ENCODE results near the gene RAN.
"Not testable (repeated sequence)": the region's sequence is repeated elsewhere in the genome, so short reads cannot be mapped to it uniquely, and the experiment has no call there.

RAN gene

GRCh38 chr12:130879212-130879686 lies 7.4 kb downstream of the RAN start:
- no peak for DNase-seq

DNA sequence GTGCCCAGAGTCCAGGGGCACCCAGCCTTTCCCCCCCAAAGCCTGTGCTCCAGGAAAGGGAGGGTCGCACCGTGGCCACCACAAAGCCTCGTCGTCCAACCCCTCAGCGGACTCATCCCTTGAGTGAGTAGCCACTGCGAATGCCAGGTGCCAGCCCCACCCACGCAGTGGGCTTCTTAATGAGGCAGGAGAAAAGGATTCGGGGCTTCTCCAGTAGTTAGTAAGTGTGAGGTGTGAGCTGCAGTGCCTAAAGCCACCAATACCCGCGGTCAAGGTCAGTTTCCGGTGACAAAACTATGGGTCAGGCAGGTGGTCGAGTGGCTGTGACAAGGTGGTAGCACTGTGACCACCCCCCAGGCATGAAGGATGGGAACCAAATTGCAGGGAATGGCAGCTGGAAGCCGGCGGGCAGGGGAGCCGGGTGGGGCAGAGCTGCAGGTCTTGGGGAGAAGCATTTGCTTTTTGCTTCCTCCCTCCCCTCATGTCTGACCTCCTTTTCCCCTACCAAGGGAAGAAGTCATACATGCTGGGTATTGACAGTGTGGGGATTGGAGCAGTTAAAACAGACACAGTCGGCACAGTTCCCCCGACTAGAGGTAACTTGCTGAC lies 8.0 kb downstream of the RAN start:
- DNase-seq, result no peak

- DNase-seq, result no peak
These were observed 8.6 kb downstream of the RAN start for GRCh38 chr12:130880411-130880885.

- no peak for DNase-seq
These were observed 9.2 kb downstream of the RAN start for GRCh38 chr12:130881046-130881445.

- no peak for DNase-seq
These were observed 9.7 kb downstream of the RAN start for GRCh38 chr12:130881548-130881947.

DNA sequence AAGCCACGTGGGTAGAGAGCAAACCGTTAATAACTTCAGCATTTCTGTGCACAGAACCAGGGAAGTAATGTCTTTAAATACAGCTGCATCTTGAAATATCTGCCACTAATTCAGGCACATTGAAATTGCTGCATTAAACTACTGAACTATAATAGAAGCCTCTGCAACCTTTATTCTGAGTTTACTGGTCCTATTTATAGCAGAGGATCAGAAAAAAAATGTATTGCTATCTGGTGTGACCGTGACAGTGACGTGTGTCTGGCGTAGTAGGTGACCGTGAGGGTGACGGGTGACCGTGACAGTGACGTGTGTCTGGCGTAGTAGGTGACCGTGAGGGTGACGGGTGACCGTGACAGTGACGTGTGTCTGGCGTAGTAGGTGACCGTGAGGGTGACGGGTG lies 15.3 kb downstream of the RAN start:
- DNase-seq, result not testable (repeated sequence)

GRCh38 chr12:130904064-130904463 lies 32.2 kb downstream of the RAN start:
- DNase-seq, result no peak

DNA sequence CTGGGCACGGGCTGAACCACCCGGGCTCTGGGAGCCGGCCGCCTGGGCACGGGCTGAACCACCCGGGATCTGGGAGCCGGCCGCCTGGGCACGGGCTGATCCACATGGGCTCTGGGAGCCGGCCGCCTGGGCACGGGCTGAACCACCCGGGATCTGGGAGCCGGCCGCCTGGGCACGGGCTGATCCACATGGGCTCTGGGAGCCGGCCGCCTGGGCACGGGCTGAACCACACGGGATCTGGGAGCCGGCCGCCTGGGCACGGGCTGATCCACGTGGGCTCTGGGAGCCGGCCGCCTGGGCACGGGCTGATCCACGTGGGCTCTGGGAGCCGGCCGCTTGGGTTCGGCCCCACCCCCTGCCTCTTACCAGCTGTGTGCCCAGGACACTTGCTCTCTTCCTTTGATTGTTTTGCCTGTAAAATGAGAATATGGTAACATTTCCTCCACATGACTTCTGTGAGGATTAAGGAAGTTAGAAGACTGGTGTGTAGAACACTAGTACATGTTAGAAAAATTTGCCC lies 33.1 kb downstream of the RAN start:
- DNase-seq, result not testable (repeated sequence)

- no peak for DNase-seq
These were observed 37.2 kb downstream of the RAN start for GRCh38 chr12:130909111-130909510.

GRCh38 chr12:130911193-130911592 lies 39.3 kb downstream of the RAN start:
- DNase-seq, result no peak

DNA sequence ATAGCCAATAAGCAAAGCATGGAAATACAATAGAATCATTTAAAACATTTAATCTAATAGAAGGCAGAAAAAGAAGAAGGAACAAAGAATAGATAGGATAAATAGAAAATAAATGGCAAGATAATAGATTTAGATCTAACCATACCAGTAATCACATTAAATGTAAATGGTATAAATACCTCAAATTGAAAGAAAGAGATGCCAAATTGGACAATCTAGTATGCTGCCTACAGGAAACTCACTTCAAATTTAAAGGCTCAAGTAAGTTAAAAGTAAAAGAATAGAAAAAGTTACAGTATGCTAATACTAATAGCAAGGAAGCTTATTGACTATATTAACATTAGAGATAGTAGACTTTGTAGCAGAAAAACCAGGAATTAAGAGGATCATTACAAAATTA lies 40.1 kb downstream of the RAN start:
- no peak for DNase-seq

DNA sequence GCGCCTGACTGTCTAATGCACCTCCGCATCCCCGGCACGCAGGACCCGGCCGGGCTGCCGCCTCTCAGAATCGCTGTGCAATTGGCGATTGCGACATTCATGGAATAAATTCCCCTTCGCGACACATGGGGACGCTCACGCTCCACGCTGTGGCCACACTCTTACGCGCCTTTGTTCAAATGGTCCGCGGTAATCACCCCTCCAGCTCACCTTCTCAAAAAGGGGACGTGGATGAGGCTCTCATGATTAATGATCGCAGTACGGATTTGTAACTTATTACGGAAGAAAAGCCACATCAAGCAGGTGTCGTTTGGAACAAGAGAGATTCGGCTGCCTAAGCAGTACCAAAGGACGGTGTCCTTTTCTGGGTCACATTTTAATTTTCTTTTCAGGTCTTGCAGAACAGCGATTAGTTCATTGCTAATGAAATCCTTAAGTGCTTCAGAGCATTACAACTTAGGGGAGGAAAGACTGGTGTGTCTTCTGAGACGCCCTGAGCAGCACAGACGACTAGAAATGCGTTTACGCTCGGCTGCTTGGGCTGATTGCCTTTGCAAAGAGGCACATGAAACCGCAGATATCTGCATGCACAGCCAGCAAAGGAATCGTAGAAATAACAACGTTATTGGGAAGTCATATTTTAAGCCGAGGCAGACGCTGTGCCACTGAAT lies 44.5 kb downstream of the RAN start:
- DNase-seq, result no peak

- DNase-seq, result no peak
These were observed 45.7 kb downstream of the RAN start for GRCh38 chr12:130917607-130918006.

GRCh38 chr12:130919086-130919485 lies 47.2 kb downstream of the RAN start:
- no peak for DNase-seq

DNA sequence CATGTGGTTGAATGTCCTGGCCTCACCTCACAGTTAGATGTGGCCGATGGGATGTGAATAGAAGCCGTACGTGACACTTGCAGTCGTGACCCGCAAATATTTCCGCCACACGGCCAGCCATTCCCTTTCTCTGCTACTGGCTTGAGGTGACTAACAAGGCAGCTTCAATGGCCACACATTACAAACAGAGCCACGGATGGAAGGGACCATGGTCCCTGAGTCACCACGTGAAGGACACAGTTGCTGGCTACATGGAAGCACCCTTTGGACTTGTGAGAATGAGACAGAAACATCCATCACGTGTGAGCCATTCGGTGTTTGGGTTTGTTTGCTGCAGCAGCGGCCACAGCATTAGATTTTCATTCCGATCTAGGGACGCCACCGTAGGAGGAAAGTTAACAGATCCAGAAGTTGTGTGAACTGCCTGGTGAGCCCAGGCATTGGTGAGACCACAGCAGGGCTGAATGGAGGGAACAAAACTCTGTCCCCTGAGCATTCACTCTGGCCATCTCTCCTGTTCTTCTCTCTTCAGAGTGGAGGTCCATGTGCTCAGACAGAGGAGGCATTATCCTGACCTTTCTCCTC lies 48.3 kb downstream of the RAN start:
- no peak for DNase-seq

- DNase-seq, result no peak
These were observed 49.0 kb downstream of the RAN start for GRCh38 chr12:130920723-130921381.

DNA sequence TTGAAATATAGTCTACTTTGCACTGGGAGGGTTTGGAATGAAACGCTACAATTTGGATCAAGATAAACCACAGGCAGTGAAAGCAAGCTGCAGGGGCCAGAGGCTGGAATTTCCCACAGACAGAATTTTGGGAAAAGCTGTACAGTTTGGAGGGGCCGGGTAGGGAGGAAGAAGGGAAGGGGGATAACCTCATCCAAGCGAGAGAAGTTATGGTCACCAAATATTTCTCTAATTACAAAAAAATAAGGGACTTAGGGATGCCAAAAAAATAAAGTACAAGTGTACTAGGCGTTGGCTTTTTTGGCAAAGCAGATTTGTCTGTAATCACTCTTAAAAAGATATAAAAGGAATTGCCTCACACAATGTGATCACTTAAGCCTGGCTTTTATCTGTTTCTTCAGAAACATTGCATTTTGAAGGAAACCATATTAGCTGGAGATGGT lies 50.7 kb downstream of the RAN start:
- DNase-seq, result no peak

GRCh38 chr12:130924966-130925665 lies 53.2 kb downstream of the RAN start:
- DNase-seq, result no peak

GRCh38 chr12:130925666-130926015 lies 53.8 kb downstream of the RAN start:
- no peak for DNase-seq
